HCEC 1CT (cell line): Measurements from ENCODE around the gene ARFIP1.
A peak's percentile ranks its signal among the peaks of the same experiment; 100 is the strongest.
"Not testable (repeated sequence)": the region's sequence is repeated elsewhere in the genome, so short reads cannot be mapped to it uniquely, and the experiment has no call there.

Experiments used
- DNase-seq: peaks from one replicate; pipeline ENCODE4 v3.0.0-alpha.2; 2017

ARFIP1 gene

GRCh38 chr4:152847376-152847775 lies 67.6 kb downstream of the ARFIP1 start:
- DNase-seq, result no peak

DNA sequence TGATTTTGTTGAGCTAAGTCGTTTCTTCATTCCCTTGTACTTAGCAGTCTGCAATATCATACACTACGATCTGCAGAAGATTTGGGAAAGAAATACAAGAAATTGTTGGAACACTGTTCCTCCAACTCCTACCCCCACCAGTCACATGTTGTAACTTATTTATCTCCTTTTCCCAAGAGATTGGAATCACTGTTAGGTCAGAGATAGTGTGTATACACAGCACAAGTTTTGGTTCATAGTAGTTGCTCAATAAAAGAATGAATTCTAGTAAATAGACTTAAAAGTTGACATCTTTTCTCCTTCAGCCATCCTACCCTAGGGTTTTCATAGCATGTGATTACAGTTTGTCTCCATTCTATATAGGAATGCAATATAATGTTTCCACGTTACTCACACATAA lies 68.8 kb downstream of the ARFIP1 start:
- no peak for DNase-seq

DNA sequence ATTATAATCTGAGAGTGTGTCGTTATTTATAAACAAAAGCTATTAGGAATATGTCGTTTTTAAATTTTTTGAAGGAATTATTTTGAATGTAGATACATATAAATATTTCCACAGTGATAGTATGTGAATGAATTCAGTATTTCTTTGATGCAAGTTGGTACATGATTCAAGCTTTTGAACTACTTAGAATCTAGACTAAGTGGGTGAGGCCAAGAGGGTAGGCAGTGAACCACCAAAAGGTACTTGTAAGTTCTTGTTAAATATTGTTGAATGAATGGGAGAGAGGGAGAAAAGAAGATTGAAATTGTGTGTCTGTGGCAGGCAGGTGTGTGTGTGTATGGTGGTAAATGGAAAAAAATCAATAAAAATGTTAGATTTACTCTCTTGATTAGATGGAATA lies 69.6 kb downstream of the ARFIP1 start:
- DNase-seq, result no peak

DNA sequence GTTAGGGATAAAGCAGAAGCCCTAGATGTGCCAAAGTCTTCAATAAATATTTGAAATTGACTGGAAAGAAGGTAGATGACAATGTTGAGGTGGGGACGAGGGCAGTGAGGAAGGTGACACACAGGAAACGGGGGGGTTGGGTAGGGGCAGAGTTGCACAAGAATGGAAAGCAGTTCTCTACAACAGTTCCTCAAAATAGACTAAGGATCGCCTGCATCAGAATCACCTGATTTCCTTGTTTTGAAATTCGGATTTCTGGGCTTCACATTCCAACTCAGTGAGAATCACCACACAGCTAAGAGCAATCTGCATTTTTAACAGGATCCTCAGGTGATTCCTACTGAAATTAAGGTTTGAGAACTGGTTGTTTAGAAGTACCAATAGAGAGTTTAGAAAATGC lies 70.6 kb downstream of the ARFIP1 start:
- DNase-seq, result peak; percentile 51

GRCh38 chr4:152851226-152851625 lies 71.5 kb downstream of the ARFIP1 start:
- no peak for DNase-seq

GRCh38 chr4:152853293-152853692 lies 73.5 kb downstream of the ARFIP1 start:
- no peak for DNase-seq

DNA sequence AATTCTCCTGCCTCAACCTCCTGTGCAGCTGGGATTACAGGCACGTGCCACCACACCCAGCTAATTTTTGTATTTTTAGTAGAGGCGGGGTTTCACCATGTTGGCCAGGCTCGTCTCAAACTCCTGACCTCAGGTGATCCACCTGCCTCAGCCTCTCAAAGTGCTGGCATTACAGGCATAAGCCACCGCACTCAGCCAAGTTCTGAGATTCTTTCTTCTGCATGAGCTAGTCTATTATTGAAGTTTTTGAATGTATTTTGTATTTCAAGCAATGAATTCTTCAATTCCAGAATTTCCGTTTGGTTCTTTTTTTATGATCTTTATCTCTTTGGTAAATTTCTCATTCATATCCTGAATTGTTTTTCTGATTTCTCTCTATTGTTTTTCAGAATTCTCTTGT lies 74.3 kb downstream of the ARFIP1 start:
- not testable (repeated sequence) for DNase-seq

- no peak for DNase-seq
These were observed 77.2 kb downstream of the ARFIP1 start for GRCh38 chr4:152856960-152857359.

GRCh38 chr4:152858934-152859333 lies 79.2 kb downstream of the ARFIP1 start:
- no peak for DNase-seq

DNA sequence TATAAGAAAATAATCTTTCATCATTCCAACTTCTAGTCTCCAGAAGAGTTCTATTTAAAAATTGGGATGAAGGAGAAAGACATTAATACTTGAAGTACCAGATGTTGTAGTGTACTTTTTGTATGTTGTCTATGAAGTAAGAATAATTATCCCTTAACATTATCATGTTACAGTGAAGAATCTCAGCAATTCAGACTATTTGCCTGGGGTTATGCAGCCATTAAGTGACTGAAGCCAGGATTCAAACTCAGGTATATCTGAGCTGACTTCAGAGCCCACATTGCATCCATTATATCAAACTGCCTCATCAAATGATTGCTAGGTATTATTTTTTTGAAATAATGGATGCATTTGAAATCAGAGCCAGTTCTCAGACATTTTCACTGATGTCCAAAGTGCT lies 80.3 kb downstream of the ARFIP1 start:
- DNase-seq, result no peak

DNA sequence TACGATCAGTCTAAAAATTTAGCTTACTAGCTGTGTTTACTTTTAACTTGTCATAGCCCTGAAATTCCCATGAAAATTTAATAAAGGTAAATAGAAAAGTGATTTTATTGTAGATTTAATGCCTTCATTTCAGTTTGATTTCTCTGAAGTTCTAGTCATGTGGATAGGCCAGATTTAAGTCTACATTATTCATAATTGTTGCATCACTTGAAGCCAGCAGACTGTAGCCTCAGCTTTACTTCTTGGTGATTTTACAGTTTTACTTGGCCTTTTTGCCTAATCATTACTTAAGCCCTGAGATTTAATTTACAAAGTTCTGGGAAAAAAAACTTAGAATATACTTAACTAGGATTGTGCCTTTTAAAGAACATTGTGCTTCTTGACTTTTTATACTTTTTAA lies 82.9 kb downstream of the ARFIP1 start:
- no peak for DNase-seq

GRCh38 chr4:152864361-152864760 lies 84.6 kb downstream of the ARFIP1 start:
- no peak for DNase-seq

- not testable (repeated sequence) for DNase-seq
These were observed 86.8 kb downstream of the ARFIP1 start for GRCh38 chr4:152866432-152866993.

DNA sequence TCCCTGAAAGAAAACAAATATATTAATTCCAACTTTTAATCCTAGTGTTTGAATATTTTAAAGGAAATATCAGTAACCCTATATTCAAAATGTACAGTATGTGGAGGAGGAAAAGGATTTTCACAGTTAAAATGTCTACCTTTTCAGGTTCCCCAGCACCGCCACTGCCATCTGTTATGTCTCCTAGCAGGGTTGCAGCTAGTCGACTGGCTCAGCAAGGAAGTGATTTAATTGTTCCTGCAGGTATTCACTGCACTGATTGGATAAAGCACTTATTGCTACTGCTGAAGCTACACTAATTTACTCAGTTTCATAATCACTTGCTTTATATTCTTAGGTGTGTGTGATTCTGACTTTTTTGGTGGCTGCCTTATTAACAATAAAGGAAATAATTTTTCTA lies 90.9 kb downstream of the ARFIP1 start:
- DNase-seq, result no peak

GRCh38 chr4:152875261-152875660 lies 95.5 kb downstream of the ARFIP1 start:
- DNase-seq, result no peak

GRCh38 chr4:152877868-152878267 lies 98.1 kb downstream of the ARFIP1 start:
- DNase-seq, result no peak

GRCh38 chr4:152880263-152880662 lies 100.5 kb downstream of the ARFIP1 start:
- no peak for DNase-seq

- DNase-seq, result no peak
These were observed 102.2 kb downstream of the ARFIP1 start for GRCh38 chr4:152881974-152882373.

GRCh38 chr4:152885185-152885584 lies 105.4 kb downstream of the ARFIP1 start:
- no peak for DNase-seq

DNA sequence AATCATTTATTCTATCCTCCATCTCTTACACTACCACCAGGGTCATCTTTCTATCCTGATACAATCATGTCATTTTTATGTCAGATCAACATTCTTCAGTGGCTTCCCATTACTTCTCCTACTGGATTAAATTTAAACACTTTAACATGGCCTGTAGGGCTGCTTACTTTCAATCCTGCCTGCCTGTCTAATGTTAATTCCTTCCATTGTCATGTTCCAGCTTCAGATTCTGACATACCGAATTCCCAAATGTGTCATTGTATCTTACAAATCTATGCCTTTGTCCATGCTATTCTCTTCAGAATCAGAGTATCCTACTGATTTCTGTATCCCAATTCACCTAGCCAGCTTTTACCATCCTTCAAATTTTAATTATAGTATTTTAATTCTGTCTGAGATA lies 106.4 kb downstream of the ARFIP1 start:
- no peak for DNase-seq

DNA sequence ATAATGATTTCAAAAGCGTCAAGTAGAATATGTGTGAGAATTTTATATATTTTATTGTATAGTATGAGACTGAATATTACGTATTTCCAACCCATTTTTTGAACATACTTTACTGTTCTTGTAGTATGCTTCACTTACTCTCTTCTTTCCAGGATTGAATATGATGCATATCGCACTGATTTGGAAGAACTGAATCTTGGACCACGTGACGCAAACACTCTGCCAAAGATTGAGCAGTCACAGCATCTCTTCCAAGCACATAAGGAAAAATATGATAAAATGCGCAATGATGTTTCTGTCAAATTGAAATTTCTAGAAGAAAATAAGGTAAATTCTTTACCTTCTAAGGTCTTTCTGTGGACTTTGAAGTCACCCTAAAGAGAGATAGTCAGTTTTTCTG lies 108.2 kb downstream of the ARFIP1 start:
- DNase-seq, result no peak

- DNase-seq, result no peak
These were observed 113.2 kb downstream of the ARFIP1 start for GRCh38 chr4:152892974-152893373.

- peak; percentile 48 for DNase-seq
These were observed 114.9 kb downstream of the ARFIP1 start for GRCh38 chr4:152894673-152895072.

DNA sequence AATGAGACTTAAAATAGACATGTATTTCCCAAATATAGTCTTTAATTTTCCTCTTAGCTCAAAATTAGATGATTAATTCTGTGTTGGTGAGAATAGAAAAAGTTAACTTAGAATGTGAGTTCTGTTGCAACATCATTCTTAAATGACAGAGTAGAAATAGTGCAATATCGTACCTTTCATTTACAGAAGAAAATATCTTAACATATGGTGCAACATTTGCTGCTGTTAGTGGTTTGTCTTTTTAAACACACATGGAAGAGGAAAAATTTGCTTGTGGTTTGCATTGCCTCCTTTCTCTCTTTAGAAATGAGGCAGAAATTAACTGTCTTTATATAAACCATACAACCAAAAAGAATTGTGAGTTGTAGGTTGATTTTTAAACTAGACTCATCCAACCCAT lies 117.1 kb downstream of the ARFIP1 start:
- DNase-seq, result no peak

GRCh38 chr4:152898133-152898532 lies 118.4 kb downstream of the ARFIP1 start:
- DNase-seq, result not testable (repeated sequence)

DNA sequence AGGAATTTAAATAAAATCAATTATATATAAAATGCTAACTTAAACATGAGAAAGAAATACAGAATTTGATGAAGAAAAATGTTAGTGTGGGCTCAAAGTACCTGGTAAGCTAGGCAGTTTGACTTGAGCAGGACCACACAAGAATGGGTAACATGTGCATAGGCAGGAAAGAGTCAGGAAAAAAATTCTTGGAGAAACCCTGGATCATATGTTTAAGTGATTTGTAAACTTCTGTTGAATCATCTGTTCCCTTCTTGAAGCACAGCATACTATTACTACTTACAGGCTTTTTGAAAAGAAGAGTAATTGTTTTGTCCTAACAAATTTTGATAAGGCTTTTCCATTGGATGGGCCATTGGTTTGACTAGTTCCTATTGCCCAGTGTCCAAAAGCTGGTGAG lies 118.9 kb downstream of the ARFIP1 start:
- no peak for DNase-seq
